Kidney capillary endothelial cell (primary cell): ENCODE measurements around the gene ZNF334.

Experiments
- DNase-seq: peaks from one replicate; pipeline ENCODE4 v3.0.0-alpha.2; 2018; ENCODE audit warnings: low spot score

ZNF334 gene

DNA sequence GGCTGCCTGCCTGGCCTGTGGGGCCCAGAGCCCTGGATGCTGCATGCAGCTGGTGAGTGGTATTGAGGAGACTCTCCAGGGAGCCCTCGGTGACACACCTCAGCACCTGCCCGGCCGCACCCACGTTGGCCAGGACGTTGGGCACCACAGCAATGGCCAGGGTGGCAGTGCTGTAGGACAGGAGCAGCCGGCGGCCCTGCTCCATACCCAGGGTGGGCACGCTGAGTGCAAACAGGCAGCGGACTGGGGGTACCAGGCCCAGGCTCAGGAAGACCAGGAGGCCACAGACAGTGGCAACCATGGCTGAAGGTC, 32.4 kb upstream of the ZNF334 start:
- no peak for DNase-seq

GRCh38 chr20:46545077-46545826, 31.9 kb upstream of the ZNF334 start:
- DNase-seq, result no peak

DNA sequence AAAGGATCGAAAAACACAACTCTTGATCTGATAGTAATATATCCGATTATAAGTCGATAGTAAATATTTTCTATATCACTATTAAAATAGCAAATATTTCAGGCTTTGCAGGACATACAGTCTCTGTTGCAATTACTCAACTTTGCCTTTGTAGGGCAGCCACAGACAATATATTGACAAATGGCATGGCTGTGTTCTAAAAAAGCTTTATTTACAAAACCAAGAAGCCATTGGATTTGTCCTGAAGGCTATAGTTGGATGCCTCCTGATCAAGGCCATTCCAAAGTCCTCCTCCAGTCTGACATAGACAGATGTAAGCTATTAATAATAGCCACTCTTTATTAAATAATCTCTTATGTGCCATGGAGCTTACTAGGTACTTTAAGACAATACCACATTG, 31.2 kb upstream of the ZNF334 start:
- no peak for DNase-seq

GRCh38 chr20:46543959-46544358, 30.6 kb upstream of the ZNF334 start:
- no peak for DNase-seq

- no peak for DNase-seq
Measured at GRCh38 chr20:46543033-46543432, 29.7 kb upstream of the ZNF334 start.

DNA sequence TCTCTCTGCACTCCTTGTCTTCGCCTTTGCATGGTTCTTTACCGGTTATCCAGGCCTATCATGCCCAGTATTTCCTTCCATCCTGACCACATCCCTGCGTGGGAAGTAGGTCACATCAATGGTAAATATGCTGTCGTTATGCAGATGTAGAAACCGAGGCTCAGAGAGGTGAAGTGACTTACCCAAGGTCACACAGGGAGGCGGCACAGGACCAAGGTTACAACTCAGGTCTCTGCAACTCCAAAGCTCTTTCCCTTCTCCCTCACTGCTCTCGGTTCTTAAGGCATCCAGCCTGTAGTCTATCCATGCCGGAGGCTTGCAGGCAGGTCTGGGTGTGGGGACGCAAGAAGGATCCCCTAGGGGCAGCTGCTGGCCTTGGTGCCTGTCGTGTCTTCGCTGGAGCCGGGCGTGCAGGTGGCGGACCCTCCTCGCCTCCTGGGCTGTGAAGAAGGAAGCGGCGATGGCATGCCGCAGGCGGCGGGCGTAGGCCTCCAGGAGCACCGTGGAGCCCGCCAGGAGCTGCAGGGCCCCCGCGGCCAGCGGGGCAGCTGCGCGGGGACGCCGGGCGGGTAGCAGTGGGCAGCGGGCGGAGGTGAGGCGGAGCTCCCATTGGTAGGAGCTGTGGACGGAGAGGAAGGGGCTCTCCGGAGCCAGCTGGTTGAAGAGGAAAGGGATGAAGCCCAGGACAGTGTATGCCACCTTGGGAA, 28.0 kb upstream of the ZNF334 start:
- DNase-seq, result no peak

- DNase-seq, result no peak
Measured at GRCh38 chr20:46539113-46539512, 25.8 kb upstream of the ZNF334 start.

- DNase-seq, result no peak
Measured at GRCh38 chr20:46530640-46531039, 17.3 kb upstream of the ZNF334 start.

DNA sequence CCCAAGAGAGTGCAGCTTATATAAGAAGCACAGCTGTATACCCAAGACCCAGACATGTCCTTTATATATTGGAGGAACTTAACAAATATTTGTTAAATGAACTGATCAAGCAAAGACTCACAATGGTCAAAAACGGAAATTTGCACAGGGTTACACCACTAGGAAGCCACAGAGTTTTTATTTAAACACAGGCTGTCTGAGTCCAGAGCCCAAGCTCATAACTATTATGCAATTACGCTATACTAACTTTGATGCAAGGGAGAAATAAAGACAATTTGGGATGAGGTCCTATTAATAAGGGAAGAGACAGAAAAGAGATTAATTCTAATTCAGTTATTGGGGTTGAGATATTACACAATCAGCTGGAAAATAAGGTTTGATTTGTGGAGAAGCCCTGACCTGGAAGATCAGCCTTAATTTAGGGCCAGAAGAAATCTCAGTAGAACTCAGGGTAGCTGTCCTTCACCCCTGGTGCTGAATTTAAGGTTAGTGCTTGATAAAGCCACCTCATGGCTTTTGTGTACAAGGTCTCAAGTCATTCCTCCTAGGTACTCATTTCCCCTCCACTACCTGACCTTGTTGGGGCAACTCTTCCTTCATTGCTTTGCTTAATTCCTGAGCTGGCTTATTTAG, 10.5 kb upstream of the ZNF334 start:
- DNase-seq, result no peak

- DNase-seq, result no peak
Measured at GRCh38 chr20:46523108-46523507, 9.7 kb upstream of the ZNF334 start.

GRCh38 chr20:46520976-46521579, 7.7 kb upstream of the ZNF334 start:
- peak; percentile 69 for DNase-seq

GRCh38 chr20:46520540-46520939, 7.2 kb upstream of the ZNF334 start:
- no peak for DNase-seq

GRCh38 chr20:46519471-46520068, 6.2 kb upstream of the ZNF334 start:
- no peak for DNase-seq

DNA sequence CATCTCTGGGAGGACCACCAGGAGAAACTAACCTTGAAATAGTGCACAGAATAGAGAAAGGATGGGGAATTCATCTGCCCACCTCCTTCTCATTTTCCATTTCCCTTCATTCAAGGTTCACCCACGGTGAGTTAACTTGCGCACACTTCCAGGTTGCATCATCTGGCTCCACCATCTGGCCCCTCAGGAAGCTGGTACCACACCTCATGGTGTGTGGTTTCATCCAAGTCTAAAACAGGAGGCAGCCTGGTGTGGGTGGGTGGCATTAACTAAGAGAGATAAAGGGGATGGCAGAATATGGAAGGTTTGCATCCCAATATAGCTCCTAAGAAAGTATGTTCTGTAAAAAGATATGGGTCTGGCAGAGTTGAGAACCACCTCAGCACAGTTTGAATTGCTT, 3.8 kb downstream of the ZNF334 start:
- no peak for DNase-seq

DNA sequence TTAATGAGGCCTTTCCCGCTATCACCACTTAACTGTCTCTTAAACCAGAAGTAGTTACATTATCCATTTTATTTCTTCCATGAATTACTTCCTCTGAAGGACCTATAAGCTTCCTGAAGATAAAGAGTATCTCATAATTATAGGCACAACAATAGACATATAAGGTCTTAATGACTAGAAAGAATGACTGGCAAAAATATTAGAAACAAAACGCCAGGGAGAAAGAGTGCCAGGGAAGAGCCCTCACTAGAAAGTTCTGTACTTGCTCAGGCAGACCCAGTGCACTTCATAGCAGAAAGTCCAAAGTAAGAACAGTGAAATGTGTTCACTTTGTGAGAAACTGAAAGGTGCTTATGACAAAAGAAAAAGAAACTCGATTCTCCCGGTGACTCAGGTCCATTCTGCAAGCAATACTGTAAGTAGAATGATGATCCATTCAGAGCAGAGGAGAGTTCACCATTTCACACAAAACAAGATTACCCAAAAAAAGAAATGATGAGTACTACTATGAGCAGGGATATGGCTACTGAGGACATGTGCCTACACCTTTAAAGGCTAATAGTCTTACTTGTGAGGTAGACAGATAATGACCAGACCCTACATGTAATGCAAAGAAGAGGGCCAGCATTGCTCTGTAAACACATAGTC, 5.5 kb downstream of the ZNF334 start:
- no peak for DNase-seq

DNA sequence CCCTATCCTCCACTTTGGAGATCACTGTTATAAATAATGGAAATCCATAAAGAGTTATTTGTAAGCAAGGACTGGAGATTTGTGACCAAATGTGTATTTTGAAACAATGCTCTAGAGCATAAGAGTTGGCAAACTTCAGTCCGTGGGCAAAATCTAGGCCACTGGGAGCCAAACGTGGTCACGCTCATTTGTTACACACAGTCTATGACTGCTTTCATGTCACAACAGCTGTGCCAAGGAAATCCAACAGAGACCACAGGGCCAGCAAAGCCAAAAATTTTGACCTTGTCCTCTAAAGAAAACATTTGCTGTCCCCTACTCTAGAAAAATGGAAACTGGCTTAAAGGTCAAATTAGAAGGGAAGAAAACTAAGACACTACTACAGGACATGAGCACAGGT, 7.9 kb downstream of the ZNF334 start:
- no peak for DNase-seq

- no peak for DNase-seq
Measured at GRCh38 chr20:46501961-46502360, 11.4 kb downstream of the ZNF334 start.

DNA sequence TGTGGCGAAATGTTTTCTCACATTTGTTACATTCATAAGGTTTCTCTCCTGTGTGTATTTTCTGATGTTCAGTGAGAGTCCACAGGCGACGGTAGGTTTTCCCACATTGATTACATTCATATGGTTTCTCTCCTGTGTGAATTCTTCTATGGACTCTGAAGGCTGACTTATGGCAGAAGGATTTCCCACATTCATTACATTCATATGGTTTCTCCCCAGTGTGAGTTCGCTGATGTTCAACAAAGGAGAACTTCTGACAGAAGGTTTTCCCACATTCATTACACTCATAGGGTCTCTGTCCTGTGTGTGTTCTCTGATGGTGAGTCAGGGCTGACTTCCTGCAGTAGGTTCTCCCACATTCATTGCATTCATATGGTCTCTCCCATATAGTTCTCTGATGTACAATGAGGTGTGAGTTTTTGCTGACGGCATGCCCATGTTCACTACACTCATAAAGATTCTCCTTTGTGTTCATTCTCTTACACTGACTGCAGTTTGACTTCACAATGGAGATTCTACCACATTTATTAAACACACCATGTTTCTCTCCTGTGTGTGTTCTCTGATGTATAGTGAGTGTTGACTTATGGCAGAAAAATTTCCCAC, 11.9 kb downstream of the ZNF334 start:
- DNase-seq, result no peak

GRCh38 chr20:46494077-46494476, 19.3 kb downstream of the ZNF334 start:
- no peak for DNase-seq

DNA sequence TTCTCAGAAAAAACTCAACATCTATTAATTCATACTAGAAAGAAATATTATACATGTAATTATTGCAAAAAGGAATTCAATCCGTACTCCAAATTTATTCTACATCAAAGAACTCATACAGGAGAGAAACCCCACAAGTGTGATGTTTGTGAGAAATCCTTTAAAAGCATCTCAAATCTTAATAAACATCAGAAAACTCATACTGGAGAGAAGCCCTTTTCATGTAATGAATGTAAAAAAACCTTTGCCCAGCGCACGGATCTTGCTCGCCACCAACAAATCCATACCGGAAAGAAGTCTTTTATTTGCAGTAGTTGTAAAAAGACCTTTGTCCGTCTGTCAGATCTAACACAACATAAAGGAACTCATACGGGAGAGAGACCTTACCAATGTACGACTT, 22.0 kb downstream of the ZNF334 start:
- no peak for DNase-seq

- no peak for DNase-seq
Measured at GRCh38 chr20:46488451-46488850, 24.9 kb downstream of the ZNF334 start.

GRCh38 chr20:46487628-46488027, 25.7 kb downstream of the ZNF334 start:
- DNase-seq, result no peak
